ENCODE data around the gene GABRP.
"Not testable (repeated sequence)": the region's sequence is repeated elsewhere in the genome, so short reads cannot be mapped to it uniquely, and the experiment has no call there.

The GABRP gene

GRCh38 chr5:170805666-170806065 lies 22.1 kb downstream of the GABRP start:
- DNase-seq = no peak

- no peak for DNase-seq
These were observed 26.0 kb downstream of the GABRP start for GRCh38 chr5:170809551-170809950.

GRCh38 chr5:170811719-170812118 lies 28.2 kb downstream of the GABRP start:
- DNase-seq = no peak

GRCh38 chr5:170813231-170813630 lies 29.7 kb downstream of the GABRP start:
- DNase-seq = no peak

- DNase-seq = no peak
These were observed 33.7 kb downstream of the GABRP start for GRCh38 chr5:170817195-170817594.

- DNase-seq = no peak
These were observed 34.7 kb downstream of the GABRP start for GRCh38 chr5:170818232-170818631.

- no peak for DNase-seq
These were observed 36.3 kb downstream of the GABRP start for GRCh38 chr5:170819824-170820223.

GRCh38 chr5:170821257-170821800 lies 37.8 kb downstream of the GABRP start:
- no peak for DNase-seq

GRCh38 chr5:170826117-170826516 lies 42.6 kb downstream of the GABRP start:
- DNase-seq = no peak

- no peak for DNase-seq
These were observed 48.7 kb downstream of the GABRP start for GRCh38 chr5:170832241-170832640.

- DNase-seq = not testable (repeated sequence)
These were observed 50.5 kb downstream of the GABRP start for GRCh38 chr5:170833981-170834380.

GRCh38 chr5:170836226-170836625 lies 52.7 kb downstream of the GABRP start:
- DNase-seq = no peak

- no peak for DNase-seq
These were observed 60.3 kb downstream of the GABRP start for GRCh38 chr5:170843870-170844269.

- no peak for DNase-seq
These were observed 61.1 kb downstream of the GABRP start for GRCh38 chr5:170844651-170845050.

- no peak for DNase-seq
These were observed 62.9 kb downstream of the GABRP start for GRCh38 chr5:170846416-170846815.

- no peak for DNase-seq
These were observed 63.3 kb downstream of the GABRP start for GRCh38 chr5:170846846-170847245.

GRCh38 chr5:170848033-170848432 lies 64.5 kb downstream of the GABRP start:
- DNase-seq = no peak

- no peak for DNase-seq
These were observed 65.8 kb downstream of the GABRP start for GRCh38 chr5:170849374-170849773.

GRCh38 chr5:170854566-170854965 lies 71.0 kb downstream of the GABRP start:
- no peak for DNase-seq

- DNase-seq = no peak
These were observed 73.5 kb downstream of the GABRP start for GRCh38 chr5:170857066-170857465.

- no peak for DNase-seq
These were observed 76.9 kb downstream of the GABRP start for GRCh38 chr5:170860415-170860814.

- DNase-seq = no peak
These were observed 77.5 kb downstream of the GABRP start for GRCh38 chr5:170860818-170861666.

GRCh38 chr5:170861667-170861916 lies 78.1 kb downstream of the GABRP start:
- no peak for DNase-seq

GRCh38 chr5:170861917-170862766 lies 78.6 kb downstream of the GABRP start, which contains the start of gene RANBP17:
Gene RANBP17 (plus strand): TSS chr5:170862018.
- DNase-seq = peak; percentile 55
